ENCODE measurements around the gene INPP5A.

DNA sequence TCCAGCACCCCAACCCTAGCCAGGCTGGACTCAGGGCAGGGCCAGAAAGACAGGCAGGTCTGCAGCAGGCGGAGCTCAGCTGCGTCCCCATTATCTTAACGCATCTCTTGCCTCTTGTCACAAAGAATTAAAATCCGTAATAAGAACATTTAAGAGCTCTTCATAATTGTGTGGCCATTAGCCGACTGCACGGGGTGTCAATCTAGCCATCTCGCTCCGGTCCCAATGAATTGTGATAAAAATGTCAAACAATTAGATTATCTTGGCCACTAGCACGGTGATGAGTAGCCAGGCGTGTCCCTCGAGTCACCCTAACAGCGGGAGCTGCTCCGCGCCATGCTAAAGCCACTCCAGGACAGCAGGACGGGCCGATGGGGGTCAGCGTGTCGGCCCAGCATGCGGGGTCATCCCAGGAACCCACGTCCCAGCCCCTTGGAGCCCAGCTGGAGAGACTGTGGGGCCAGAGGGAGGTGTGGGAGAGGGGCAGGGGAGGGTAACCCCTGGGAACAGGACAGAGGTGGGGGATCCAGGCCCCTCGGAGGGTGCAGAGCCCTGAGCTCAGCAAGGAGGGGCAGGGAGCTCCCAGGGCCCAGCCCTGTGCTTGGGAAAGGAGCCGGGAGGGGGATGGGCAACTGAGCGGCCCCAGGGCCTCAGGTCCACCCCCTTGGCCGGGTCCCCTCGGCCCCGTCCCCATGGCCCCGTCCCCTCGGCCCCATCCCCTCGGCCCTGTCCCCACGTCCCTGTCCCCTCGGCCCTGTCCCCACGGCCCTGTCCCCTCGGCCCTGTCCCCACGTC, 266.0 kb downstream of the INPP5A start:
- TF ChIP-seq, protein P1, sequence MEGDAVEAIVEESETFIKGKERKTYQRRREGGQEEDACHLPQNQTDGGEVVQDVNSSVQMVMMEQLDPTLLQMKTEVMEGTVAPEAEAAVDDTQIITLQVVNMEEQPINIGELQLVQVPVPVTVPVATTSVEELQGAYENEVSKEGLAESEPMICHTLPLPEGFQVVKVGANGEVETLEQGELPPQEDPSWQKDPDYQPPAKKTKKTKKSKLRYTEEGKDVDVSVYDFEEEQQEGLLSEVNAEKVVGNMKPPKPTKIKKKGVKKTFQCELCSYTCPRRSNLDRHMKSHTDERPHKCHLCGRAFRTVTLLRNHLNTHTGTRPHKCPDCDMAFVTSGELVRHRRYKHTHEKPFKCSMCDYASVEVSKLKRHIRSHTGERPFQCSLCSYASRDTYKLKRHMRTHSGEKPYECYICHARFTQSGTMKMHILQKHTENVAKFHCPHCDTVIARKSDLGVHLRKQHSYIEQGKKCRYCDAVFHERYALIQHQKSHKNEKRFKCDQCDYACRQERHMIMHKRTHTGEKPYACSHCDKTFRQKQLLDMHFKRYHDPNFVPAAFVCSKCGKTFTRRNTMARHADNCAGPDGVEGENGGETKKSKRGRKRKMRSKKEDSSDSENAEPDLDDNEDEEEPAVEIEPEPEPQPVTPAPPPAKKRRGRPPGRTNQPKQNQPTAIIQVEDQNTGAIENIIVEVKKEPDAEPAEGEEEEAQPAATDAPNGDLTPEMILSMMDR (IDR thresholded peaks at IDR 0.05; ENCODE audit: low read depth, low read length, poor library complexity, severe bottlenecking), result no peak
- no peak for TF ChIP-seq EZH2phosphoT487 (IDR thresholded peaks at IDR 0.05; ENCODE audit: borderline replicate concordance, low read length)

All from DOHH2 (cell line).